GM23248 (cell line): ENCODE results near the gene TIRAP. TPM values are rescaled to one million over a fixed set of nuclear protein-coding genes. Genes with fewer than 3 reads are reported as not detected.
A peak's percentile ranks its signal among the peaks of the same experiment; 100 is the strongest.

Experiments
- DNase-seq: peaks from one replicate; pipeline ENCODE4 v3.0.0-alpha.2; 2015
- H2AFZ ChIP-seq: fragments of 200-600 bp; sonication (generic); 2 replicates; pipeline ENCODE4 v1.6.1; 2016; ENCODE audit warnings: antibody characterized with exemption
- H3F3A ChIP-seq: fragments of 200-600 bp; sonication (generic); 2 replicates; pipeline ENCODE4 v1.6.1; 2016; ENCODE audit warnings: mild to moderate bottlenecking, antibody characterized with exemption, mixed run types; ENCODE audit not compliant: insufficient read depth
- H3K27ac ChIP-seq: fragments of 200-600 bp; sonication (generic); 2 replicates; pipeline ENCODE4 v1.5.1; 2016; ENCODE audit warnings: mild to moderate bottlenecking
- H3K27me3 ChIP-seq: fragments of 200-600 bp; sonication (generic); replicated peaks from 2 replicates; pipeline ENCODE4 v1.6.1; 2016; ENCODE audit warnings: mild to moderate bottlenecking; ENCODE audit not compliant: insufficient read depth
- H3K36me3 ChIP-seq: fragments of 200-600 bp; sonication (generic); 2 replicates; pipeline ENCODE4 v1.6.1; 2016; ENCODE audit warnings: low read depth, mild to moderate bottlenecking
- H3K4me1 ChIP-seq: fragments of 200-600 bp; sonication (generic); 2 replicates; pipeline ENCODE4 v1.6.1; 2016; ENCODE audit warnings: mild to moderate bottlenecking; ENCODE audit not compliant: insufficient read depth
- H3K4me2 ChIP-seq: fragments of 200-600 bp; sonication (generic); one replicate; pipeline ENCODE4 v1.6.1; 2016; ENCODE audit warnings: mild to moderate bottlenecking; ENCODE audit not compliant: unreplicated experiment
- H3K4me3 ChIP-seq: fragments of 200-600 bp; sonication (generic); 2 replicates; pipeline ENCODE4 v1.5.1; 2016; ENCODE audit warnings: mild to moderate bottlenecking
- H3K79me2 ChIP-seq: fragments of 200-600 bp; sonication (generic); 2 replicates; pipeline ENCODE4 v1.6.1; 2016; ENCODE audit warnings: mild to moderate bottlenecking; ENCODE audit not compliant: insufficient read depth
- H3K9ac ChIP-seq: fragments of 200-600 bp; sonication (generic); 2 replicates; pipeline ENCODE4 v1.6.1; 2016; ENCODE audit warnings: mild to moderate bottlenecking
- H3K9me2 ChIP-seq: fragments of 200-600 bp; sonication (generic); 2 replicates; pipeline ENCODE4 v1.6.1; 2016; ENCODE audit warnings: mixed run types, mild to moderate bottlenecking, moderate library complexity; ENCODE audit not compliant: insufficient read depth
- H3K9me3 ChIP-seq: fragments of 200-600 bp; sonication (generic); one replicate; pipeline ENCODE4 v1.6.1; 2017; ENCODE audit warnings: low read depth
- H4K20me1 ChIP-seq: fragments of 200-600 bp; sonication (generic); 2 replicates; pipeline ENCODE4 v1.6.0; 2016; ENCODE audit not compliant: insufficient read depth
- EZH2 ChIP-seq: fragments of 200-600 bp; sonication (generic); IDR thresholded peaks from 2 replicates; pipeline ENCODE4 v1.6.1; 2018; ENCODE audit warnings: antibody characterized with exemption, mild to moderate bottlenecking; ENCODE audit not compliant: insufficient read depth, poor library complexity, severe bottlenecking
- EZH2phosphoT487 ChIP-seq: fragments of 200-600 bp; sonication (generic); IDR thresholded peaks from 2 replicates; pipeline ENCODE4 v1.6.1; 2018; ENCODE audit warnings: antibody characterized with exemption, moderate library complexity, mild to moderate bottlenecking, low read depth; ENCODE audit not compliant: insufficient read depth
- WGBS, 2 experiments: methylation state at CpG; one replicate each; pipeline ENCODE4 v1.1.6; 2015 to 2017; ENCODE audit warnings: low lambda C conversion rate in 2 of 2, low coverage in 1 of 2; ENCODE audit errors: missing lambda C conversion rate in 2 of 2; 5-methylcytosine and 5-hydroxymethylcytosine counted together
- in situ Hi-C: fragments of 300-500 bp; cut with MboI; formaldehyde crosslinking; loops from 2 replicates; pipeline ENCODE4 v1.15.0; 2020
- polyA plus RNA-seq: library from polyadenylated mRNA; unstranded; fragments of >200 nt; fragmentation: Nextera tagmentation; extraction: Ambion mirVana; gene quantifications from 2 replicates; pipeline ENCODE4 v1.2.1, GENCODE V29; 2016
- total RNA-seq: library from RNA; depleted of rRNA; stranded (reverse); fragments of >200 nt; shearing (Covaris generic); gene quantifications from 2 replicates; pipeline ENCODE4 v1.2.3, GENCODE V29; 2014

Gene TIRAP
- total and polyA plus RNA-seq, 2 experiments from 2014 or later: 2.8 to 3.8 TPM

DNA sequence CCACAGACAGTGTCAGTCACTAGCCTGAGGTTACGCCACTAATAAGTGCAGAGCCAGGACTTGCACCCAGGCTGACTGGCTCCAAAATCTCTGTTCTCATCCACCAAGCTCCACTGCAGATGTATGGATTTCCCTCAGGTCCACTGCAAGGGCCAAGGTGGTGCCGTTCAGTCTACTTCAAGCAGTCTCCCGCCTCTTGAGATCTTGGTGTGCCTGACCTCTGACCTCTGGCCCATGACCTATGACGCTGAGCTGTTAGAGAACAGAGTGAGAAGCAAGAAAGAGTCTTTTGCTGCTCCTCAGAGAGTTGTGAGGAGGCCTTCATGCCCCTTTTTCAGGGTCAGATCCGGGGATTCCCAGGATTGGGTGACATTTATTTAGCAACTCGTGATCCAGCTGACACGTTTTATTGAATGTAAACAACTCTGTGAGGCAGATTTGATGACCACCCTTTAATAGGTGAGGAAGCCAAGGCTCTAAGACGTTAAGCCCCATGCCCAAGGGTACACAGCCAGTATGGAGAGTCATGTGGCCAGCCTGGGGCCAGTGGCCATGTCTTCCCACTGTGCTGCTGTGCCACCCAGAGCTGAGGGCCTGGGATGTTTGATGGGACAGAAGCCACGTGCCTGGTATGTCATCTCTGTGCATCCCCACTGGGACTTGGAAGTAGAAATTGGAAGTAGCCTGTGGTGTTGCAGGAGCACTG, 46.2 kb downstream of the TIRAP start:
- Histone ChIP-seq H3K36me3 (no peaks in the 10 kb centered on the region), H3K9me2 (no peaks in the 10 kb centered on the region), H3K27ac (no peak overlapping the region), H2AFZ (no peak overlapping the region), H3K4me1 (peaks cover 14% of the 10 kb centered on the region), H3F3A (peaks cover 17% of the 10 kb centered on the region), H3K79me2 (no peaks in the 10 kb centered on the region), H3K4me2 (no peak overlapping the region), H3K4me3 (no peak overlapping the region), H4K20me1 (no peaks in the 10 kb centered on the region), H3K9ac (no peak overlapping the region), H3K27me3 (no peaks in the 10 kb centered on the region), H3K9me3 (no peaks in the 10 kb centered on the region)
- WGBS, 2 experiments: 75 to 77% methylated on average over 9 of the region's 9 CpGs
- DNase-seq: no peak
- TF ChIP-seq EZH2phosphoT487: no peak
- TF ChIP-seq EZH2: no peak
- in situ Hi-C loops: no loop called here

GRCh38 chr11:126329644-126330211, 46.8 kb downstream of the TIRAP start:
- no peaks in the 10 kb centered on the region for H3K9me3 ChIP-seq
- H3K4me2 ChIP-seq: no peak overlapping the region
- TF ChIP-seq EZH2phosphoT487: no peak
- TF ChIP-seq EZH2: no peak
- peaks cover 21% of the 10 kb centered on the region for H3F3A ChIP-seq
- no peaks in the 10 kb centered on the region for H3K36me3 ChIP-seq
- in situ Hi-C loops: no loop called here
- no peaks in the 10 kb centered on the region for H3K27me3 ChIP-seq
- no peaks in the 10 kb centered on the region for H4K20me1 ChIP-seq
- no peak overlapping the region for H3K9ac ChIP-seq
- no peak overlapping the region for H3K27ac ChIP-seq
- no peak overlapping the region for H2AFZ ChIP-seq
- WGBS, 2 experiments: 41 to 43% methylated on average over 11 of the region's 11 CpGs
- H3K4me1 ChIP-seq: peaks cover 19% of the 10 kb centered on the region
- peak; percentile 48 for DNase-seq
- H3K4me3 ChIP-seq: no peak overlapping the region
- H3K79me2 ChIP-seq: no peaks in the 10 kb centered on the region
- H3K9me2 ChIP-seq: no peaks in the 10 kb centered on the region

GRCh38 chr11:126331286-126331685, 48.4 kb downstream of the TIRAP start:
- in situ Hi-C loops: no loop called here
- no peak for DNase-seq
- no peaks in the 10 kb centered on the region for H4K20me1 ChIP-seq
- no peak overlapping the region for H3K4me3 ChIP-seq
- H3K4me1 ChIP-seq: peaks cover 25% of the 10 kb centered on the region
- H2AFZ ChIP-seq: no peak overlapping the region
- WGBS, 2 experiments: 77 to 81% methylated on average over 13 of the region's 13 CpGs
- no peaks in the 10 kb centered on the region for H3K9me2 ChIP-seq
- H3K4me2 ChIP-seq: no peak overlapping the region
- H3K36me3 ChIP-seq: no peaks in the 10 kb centered on the region
- peaks cover 25% of the 10 kb centered on the region for H3F3A ChIP-seq
- no peaks in the 10 kb centered on the region for H3K9me3 ChIP-seq
- H3K27ac ChIP-seq: no peak overlapping the region
- no peak for TF ChIP-seq EZH2
- no peak for TF ChIP-seq EZH2phosphoT487
- H3K79me2 ChIP-seq: no peaks in the 10 kb centered on the region
- H3K9ac ChIP-seq: no peak overlapping the region
- no peaks in the 10 kb centered on the region for H3K27me3 ChIP-seq

DNA sequence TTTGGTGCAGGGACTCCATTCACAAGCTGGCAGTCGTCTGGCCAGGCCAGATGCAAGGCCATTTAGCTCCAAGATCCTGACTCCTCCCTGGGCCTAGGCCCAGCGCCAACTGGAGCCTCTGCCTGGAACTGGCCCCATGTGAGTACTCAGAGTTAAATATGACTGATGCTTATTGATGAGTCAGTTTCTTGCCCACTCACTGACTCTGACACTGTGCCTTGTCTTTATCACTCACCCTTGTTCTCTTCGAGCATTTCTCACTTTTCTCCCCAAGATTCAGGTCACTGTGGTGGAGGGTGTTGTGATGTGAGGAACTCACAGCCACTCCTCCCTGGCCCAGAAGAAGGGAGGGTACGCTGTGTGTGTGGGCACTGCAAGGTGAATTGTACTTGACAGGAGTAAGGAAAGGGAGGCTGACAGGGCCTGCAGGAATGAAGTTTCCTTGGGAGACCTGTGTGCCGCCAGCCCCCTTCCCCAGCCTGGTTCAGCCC, 49.4 kb downstream of the TIRAP start:
- H2AFZ ChIP-seq: no peak overlapping the region
- H3K79me2 ChIP-seq: no peaks in the 10 kb centered on the region
- H3K27me3 ChIP-seq: no peaks in the 10 kb centered on the region
- no peaks in the 10 kb centered on the region for H3K9me3 ChIP-seq
- peaks cover 25% of the 10 kb centered on the region for H3F3A ChIP-seq
- no peak overlapping the region for H3K4me3 ChIP-seq
- WGBS, 2 experiments: 8 to 11% methylated on average over 5 of the region's 5 CpGs
- DNase-seq: peak; percentile 96
- TF ChIP-seq EZH2phosphoT487: no peak
- no peak for TF ChIP-seq EZH2
- in situ Hi-C loops: no loop called here
- H3K9ac ChIP-seq: peak overlapping the region; percentile 13; the same call in 1 of the 2 replicates
- H3K4me2 ChIP-seq: peak overlapping the region; percentile 29
- no peaks in the 10 kb centered on the region for H4K20me1 ChIP-seq
- no peaks in the 10 kb centered on the region for H3K36me3 ChIP-seq
- no peaks in the 10 kb centered on the region for H3K9me2 ChIP-seq
- H3K4me1 ChIP-seq: peaks cover 25% of the 10 kb centered on the region
- peak overlapping the region; percentile 42; the same call in 1 of the 2 replicates for H3K27ac ChIP-seq

DNA sequence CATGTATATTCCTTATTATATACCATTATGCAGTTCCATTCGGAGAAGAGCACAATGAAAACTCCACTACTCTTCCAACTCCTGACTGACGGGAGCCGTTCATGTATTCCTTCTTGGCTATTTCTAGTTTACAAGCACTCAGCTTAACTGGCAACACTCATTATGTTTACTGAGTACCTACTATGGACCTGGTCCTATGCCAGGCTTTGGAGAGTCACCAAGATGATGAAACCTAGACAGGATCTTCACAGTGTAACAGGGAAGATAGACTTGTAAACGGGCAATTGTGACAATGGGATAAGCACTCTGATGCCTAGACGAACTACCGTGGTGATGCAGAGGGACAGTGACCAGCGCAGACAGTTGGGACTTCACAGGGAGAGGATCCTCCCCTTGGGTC, 50.2 kb downstream of the TIRAP start:
- Histone ChIP-seq H3K27me3 (no peaks in the 10 kb centered on the region), H3K9me3 (no peaks in the 10 kb centered on the region), H3K4me2 (no peak overlapping the region), H2AFZ (no peak overlapping the region), H3K9me2 (no peaks in the 10 kb centered on the region), H3K79me2 (no peaks in the 10 kb centered on the region), H3F3A (peaks cover 25% of the 10 kb centered on the region), H3K27ac (no peak overlapping the region), H3K36me3 (no peaks in the 10 kb centered on the region), H3K4me3 (no peak overlapping the region), H4K20me1 (no peaks in the 10 kb centered on the region), H3K4me1 (peaks cover 25% of the 10 kb centered on the region), H3K9ac (no peak overlapping the region)
- WGBS, 2 experiments: 83 to 85% methylated on average over 7 of the region's 7 CpGs
- in situ Hi-C loops: no loop called here
- DNase-seq: no peak
- TF ChIP-seq EZH2phosphoT487 (no peak), EZH2 (no peak)
